Esophagus squamous epithelium (tissue), 5 donors: ENCODE measurements around the gene CDH24. TPM values are rescaled to one million over a fixed set of nuclear protein-coding genes. Genes with fewer than 3 reads are reported as not detected.
"Not testable (repeated sequence)": the region's sequence is repeated elsewhere in the genome, so short reads cannot be mapped to it uniquely, and the experiment has no call there.

Source experiments
- DNase-seq: peaks from one replicate; lab custom pipeline; 2025; lab: John Stamatoyannopoulos, UW
- H3K27ac ChIP-seq, 4 donors: fragments of 200-600 bp; sonication (generic); one replicate each; pipeline ENCODE4 v1.5.1; 2016 to 2019; ENCODE audit warnings: mild to moderate bottlenecking in 1 of 4
- H3K27me3 ChIP-seq, 4 donors: fragments of 200-600 bp; sonication (generic); 1 replicate in 3 of 4; 2 replicates in 1 of 4; pipeline versions ENCODE4 v1.5.1 to v1.6.0; 2017 to 2021; ENCODE audit warnings: antibody characterized with exemption in 1 of 4
- H3K36me3 ChIP-seq, 3 donors: fragments of 200-600 bp; sonication (generic); one replicate each; pipeline ENCODE4 v1.5.1; 2016 to 2019
- H3K4me1 ChIP-seq, 3 donors: fragments of 200-600 bp; sonication (generic); one replicate each; pipeline ENCODE4 v1.5.1; 2017 to 2019
- H3K4me3 ChIP-seq, 4 donors: fragments of 200-600 bp; sonication (generic); 1 replicate in 3 of 4; 2 replicates in 1 of 4; pipeline ENCODE4 v1.5.1; 2016 to 2019; ENCODE audit warnings: mild to moderate bottlenecking in 2 of 4, moderate library complexity in 1 of 4
- H3K9me3 ChIP-seq, 3 donors: fragments of 200-600 bp; sonication (generic); one replicate each; pipeline ENCODE4 v1.5.1; 2016 to 2019
- CTCF ChIP-seq, 6 experiments: fragments of 450-650 bp in 4 of 6; fragments of 200-600 bp in 2 of 6; sonication (generic) in 2 of 6; IDR thresholded peaks; one replicate each; pipeline ENCODE4 v1.5.1; 2016 to 2019; ENCODE audit warnings: antibody characterized with exemption in 6 of 6, mild to moderate bottlenecking in 4 of 6, moderate library complexity in 4 of 6
- POLR2A ChIP-seq, 4 donors: fragments of 450-650 bp; IDR thresholded peaks; one replicate each; pipeline ENCODE4 v1.6.1; 2017; ENCODE audit warnings: antibody characterized with exemption in 4 of 4, mild to moderate bottlenecking in 4 of 4, moderate library complexity in 3 of 4
- WGBS, 2 donors: methylation state at CpG; one replicate each; pipeline ENCODE4 v1.1.5; 2018; 5-methylcytosine and 5-hydroxymethylcytosine counted together
- intact Hi-C: fragments of 100-400 bp; cut with DNase I; formaldehyde crosslinking; loops from one replicate; pipeline ENCODE4 v1.15.0; 2022
- total RNA-seq, 4 donors: library from RNA; depleted of rRNA; stranded (reverse); fragments of >200 nt; gene quantifications; one replicate each; pipeline ENCODE4 v1.1.0, GENCODE V29; 2016
- donor health status: DM: yes; HTN: yes; CAD: no.

Gene CDH24
- total RNA-seq, 4 donors from 2014 or later, result 3.4 to 6.7 (median 4.8) TPM

GRCh38 chr14:23006544-23007419, 50.5 kb downstream of the CDH24 start:
- TF ChIP-seq CTCF (IDR thresholded peaks at IDR 0.05), result no peak
- peak in 2 of 4 donors; percentile 78 to 87 for TF ChIP-seq POLR2A (IDR thresholded peaks at IDR 0.05)
- H3K9me3 ChIP-seq, result no peaks in the 10 kb centered on the region
- no peaks in the 10 kb centered on the region for H3K27me3 ChIP-seq
- no peaks in the 10 kb centered on the region for H3K36me3 ChIP-seq
- DNase-seq, result peak; percentile 89
- intact Hi-C loops, result no loop called here
- peak overlapping the region; percentile 50 to 87 (median 71) for H3K4me3 ChIP-seq
- 1% methylated on average over 22 to 41 of the region's 62 CpGs for WGBS, 2 donors
- peak overlapping the region; percentile 91 to 97 (median 94) for H3K27ac ChIP-seq
- H3K4me1 ChIP-seq, result peaks cover 6 to 41% (median 10%) of the 10 kb centered on the region in 3 donors

- peak overlapping the region; percentile 91 to 97 (median 94) for H3K27ac ChIP-seq
- intact Hi-C loops, result no loop called here
- H3K4me3 ChIP-seq, result peak overlapping the region; percentile 50 to 87 (median 71)
- 50% methylated on average over 5 of the region's 5 CpGs for WGBS, 2 donors
- no peak for TF ChIP-seq CTCF (IDR thresholded peaks at IDR 0.05)
- no peak for TF ChIP-seq POLR2A (IDR thresholded peaks at IDR 0.05)
- no peaks in the 10 kb centered on the region for H3K27me3 ChIP-seq
- no peaks in the 10 kb centered on the region for H3K9me3 ChIP-seq
- DNase-seq, result no peak
- peaks cover 6 to 41% (median 10%) of the 10 kb centered on the region in 3 donors for H3K4me1 ChIP-seq
- H3K36me3 ChIP-seq, result no peaks in the 10 kb centered on the region
These were observed 51.2 kb downstream of the CDH24 start for GRCh38 chr14:23006188-23006534.

GRCh38 chr14:23005451-23006187, 51.7 kb downstream of the CDH24 start:
- peaks cover 6 to 41% (median 10%) of the 10 kb centered on the region in 3 donors for H3K4me1 ChIP-seq
- no peak for DNase-seq
- no peaks in the 10 kb centered on the region for H3K9me3 ChIP-seq
- WGBS, 2 donors, result 63 to 66% methylated on average over 3 of the region's 3 CpGs
- peak overlapping the region in 1 of 4 donors; percentile 92 for H3K27ac ChIP-seq
- intact Hi-C loops, result no loop called here
- TF ChIP-seq POLR2A (IDR thresholded peaks at IDR 0.05) (no peak), CTCF (IDR thresholded peaks at IDR 0.05) (no peak)
- no peaks in the 10 kb centered on the region for H3K36me3 ChIP-seq
- no peak overlapping the region for H3K4me3 ChIP-seq
- H3K27me3 ChIP-seq, result no peaks in the 10 kb centered on the region

GRCh38 chr14:23004274-23004673, 53.0 kb downstream of the CDH24 start:
- whole genome bisulfite sequencing, 2 donors, result 83 to 100% methylated on average over 1 to 3 of the region's 4 CpGs
- H3K36me3 ChIP-seq, H3K4me3 ChIP-seq, DNase-seq, intact Hi-C loops, H3K9me3 ChIP-seq, H3K27ac ChIP-seq, H3K27me3 ChIP-seq: not testable (repeated sequence)
- peaks cover 6 to 30% (median 10%) of the 10 kb centered on the region in 3 donors for H3K4me1 ChIP-seq

GRCh38 chr14:23002592-23002991, 54.7 kb downstream of the CDH24 start:
- TF ChIP-seq POLR2A (IDR thresholded peaks at IDR 0.05) (no peak), CTCF (IDR thresholded peaks at IDR 0.05) (no peak)
- Histone ChIP-seq H3K27ac (no peak overlapping the region), H3K4me1 (peaks cover 3 to 14% (median 9%) of the 10 kb centered on the region in 3 donors), H3K27me3 (no peaks in the 10 kb centered on the region), H3K36me3 (peaks cover 0 to 15% (median 0%) of the 10 kb centered on the region in 3 donors), H3K9me3 (no peaks in the 10 kb centered on the region), H3K4me3 (no peak overlapping the region)
- no peak for DNase-seq
- 72 to 97% methylated on average over 3 of the region's 3 CpGs for WGBS, 2 donors
- intact Hi-C loops, result no loop called here
